Ovary (tissue), 3 donors: ENCODE data around the gene MAPK8IP1.

Source experiments
- CTCF ChIP-seq, 3 donors: fragments of 450-650 bp in 2 of 3; fragments of 200-600 bp in 1 of 3; IDR thresholded peaks; one replicate each; pipeline versions ENCODE4 v1.5.1 to v1.8.0; 2016 to 2022; ENCODE audit warnings: antibody characterized with exemption in 3 of 3, mild to moderate bottlenecking in 1 of 3
- EP300 ChIP-seq: sonication (generic); formaldehyde crosslinking; IDR thresholded peaks from one replicate; pipeline ENCODE4 v1.6.1; 2017; ENCODE audit warnings: antibody characterized with exemption
- POLR2A ChIP-seq: fragments of 450-650 bp; IDR thresholded peaks from one replicate; pipeline ENCODE4 v1.6.1; 2017; ENCODE audit warnings: antibody characterized with exemption, mild to moderate bottlenecking, moderate library complexity
- donor health status: DM: no; HTN: no; CAD: no.

DNA sequence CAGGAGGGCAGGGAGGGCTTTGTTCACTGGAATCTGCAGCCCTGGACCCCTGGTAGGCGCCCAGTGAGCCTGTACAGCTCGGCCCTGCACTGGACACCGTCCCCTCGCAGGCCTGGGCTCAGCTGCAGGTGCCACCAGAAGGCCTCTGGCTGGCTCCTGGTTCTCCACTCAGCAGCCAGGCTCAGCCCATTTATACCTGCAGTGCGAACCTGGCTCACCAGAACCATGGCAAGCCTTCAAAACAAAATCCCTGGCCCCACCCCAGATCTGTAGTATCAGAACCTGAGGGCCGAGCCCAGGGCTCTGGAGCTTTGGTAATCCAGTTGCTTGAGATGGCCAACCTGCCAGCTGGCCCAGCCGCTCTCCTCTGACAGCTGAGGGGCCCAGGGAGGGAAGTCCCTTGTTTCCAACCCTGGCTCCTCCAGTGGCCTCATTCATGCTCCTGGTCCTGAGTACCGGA, 22.5 kb downstream of the MAPK8IP1 start:
- no peak for TF ChIP-seq POLR2A
- no peak for TF ChIP-seq CTCF (IDR thresholded peaks at IDR 0.05)
- no peak for TF ChIP-seq EP300
